H1 (cell line): ENCODE data around the gene RNF220.

Experiments used
- EP300 ChIP-seq, 2 experiments: IDR thresholded peaks; 1 replicate in 1 of 2; 2 replicates in 1 of 2; pipeline ENCODE4 v1.6.1; 2011 to 2012; ENCODE audit warnings: low read depth in 2 of 2, low read length in 2 of 2, mild to moderate bottlenecking in 2 of 2, borderline replicate concordance in 1 of 2, inconsistent platforms in 1 of 2, moderate library complexity in 1 of 2
- TF ChIP-seq, protein P1 (sequence below), 3 experiments: IDR thresholded peaks; 1 replicate in 2 of 3; 2 replicates in 1 of 3; pipeline versions ENCODE4 v1.5.1 to v1.6.1; 2011; ENCODE audit warnings: low read length in 3 of 3, mild to moderate bottlenecking in 3 of 3, inconsistent platforms in 2 of 3, low read depth in 1 of 3, moderate library complexity in 1 of 3; ENCODE audit not compliant: insufficient read depth in 1 of 3; ENCODE audit errors: control extremely low read depth in 1 of 3

DNA sequence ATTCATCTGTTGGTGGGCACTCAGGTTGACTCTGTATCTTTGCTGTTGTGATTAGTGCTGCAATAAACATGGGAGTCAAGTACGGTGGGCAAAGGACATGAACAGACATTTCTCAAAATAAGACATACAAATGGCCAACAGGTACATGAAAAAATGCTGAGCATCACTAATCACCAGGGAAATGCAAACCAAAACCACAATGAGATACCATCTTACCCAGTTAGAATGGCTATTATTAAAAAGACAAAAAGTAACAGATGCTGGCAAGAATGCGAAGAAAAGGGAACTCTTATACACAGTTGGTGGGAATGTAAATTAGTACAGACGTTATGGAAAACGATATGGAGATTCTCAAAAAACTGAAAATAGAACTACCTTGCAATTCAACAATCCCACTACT lies 170.3 kb downstream of the RNF220 start:
- no peak for TF ChIP-seq EP300 (IDR thresholded peaks at IDR 0.05; ENCODE audit: borderline replicate concordance in 1 of 2, low read depth in 2 of 2, low read length in 2 of 2)
- TF ChIP-seq, protein P1, sequence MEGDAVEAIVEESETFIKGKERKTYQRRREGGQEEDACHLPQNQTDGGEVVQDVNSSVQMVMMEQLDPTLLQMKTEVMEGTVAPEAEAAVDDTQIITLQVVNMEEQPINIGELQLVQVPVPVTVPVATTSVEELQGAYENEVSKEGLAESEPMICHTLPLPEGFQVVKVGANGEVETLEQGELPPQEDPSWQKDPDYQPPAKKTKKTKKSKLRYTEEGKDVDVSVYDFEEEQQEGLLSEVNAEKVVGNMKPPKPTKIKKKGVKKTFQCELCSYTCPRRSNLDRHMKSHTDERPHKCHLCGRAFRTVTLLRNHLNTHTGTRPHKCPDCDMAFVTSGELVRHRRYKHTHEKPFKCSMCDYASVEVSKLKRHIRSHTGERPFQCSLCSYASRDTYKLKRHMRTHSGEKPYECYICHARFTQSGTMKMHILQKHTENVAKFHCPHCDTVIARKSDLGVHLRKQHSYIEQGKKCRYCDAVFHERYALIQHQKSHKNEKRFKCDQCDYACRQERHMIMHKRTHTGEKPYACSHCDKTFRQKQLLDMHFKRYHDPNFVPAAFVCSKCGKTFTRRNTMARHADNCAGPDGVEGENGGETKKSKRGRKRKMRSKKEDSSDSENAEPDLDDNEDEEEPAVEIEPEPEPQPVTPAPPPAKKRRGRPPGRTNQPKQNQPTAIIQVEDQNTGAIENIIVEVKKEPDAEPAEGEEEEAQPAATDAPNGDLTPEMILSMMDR (IDR thresholded peaks at IDR 0.05; ENCODE audit: control extremely low read depth in 1 of 3, insufficient read depth in 1 of 3, low read depth in 1 of 3, low read length in 3 of 3), result no peak
